ENCODE results near the gene SMAD4.
"Not testable (repeated sequence)": the region's sequence is repeated elsewhere in the genome, so short reads cannot be mapped to it uniquely, and the experiment has no call there.

Gene SMAD4

DNA sequence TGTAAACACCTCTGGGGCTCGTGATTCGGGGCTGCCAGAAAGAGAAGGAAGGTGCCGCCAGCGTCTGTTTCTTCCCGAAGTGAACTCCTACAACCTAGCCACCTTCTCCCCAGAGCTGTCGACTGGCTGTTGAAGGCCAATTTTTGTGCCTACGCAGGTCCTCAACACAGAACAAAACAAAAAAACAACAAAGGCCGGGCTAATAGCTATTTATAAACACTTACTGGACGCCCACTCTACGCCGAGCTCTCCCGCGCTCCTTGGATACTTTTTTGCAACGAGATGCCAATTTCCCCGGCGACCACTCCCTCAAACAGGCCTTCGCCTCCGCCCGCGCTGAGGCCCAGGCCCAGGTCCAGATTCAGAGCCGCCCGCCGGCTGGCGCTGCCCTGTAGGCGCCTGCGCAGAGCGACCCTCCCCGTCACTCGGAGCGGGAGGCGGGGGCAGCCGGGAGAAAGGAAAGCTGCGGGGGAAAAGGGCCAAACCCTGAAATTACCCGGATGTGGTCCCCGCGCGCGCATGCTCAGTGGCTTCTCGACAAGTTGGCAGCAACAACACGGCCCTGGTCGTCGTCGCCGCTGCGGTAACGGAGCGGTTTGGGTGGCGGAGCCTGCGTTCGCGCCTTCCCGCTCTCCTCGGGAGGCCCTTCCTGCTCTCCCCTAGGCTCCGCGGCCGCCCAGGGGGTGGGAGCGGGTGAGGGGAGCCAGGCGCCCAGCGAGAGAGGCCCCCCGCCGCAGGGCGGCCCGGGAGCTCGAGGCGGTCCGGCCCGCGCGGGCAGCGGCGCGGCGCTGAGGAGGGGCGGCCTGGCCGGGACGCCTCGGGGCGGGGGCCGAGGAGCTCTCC, at the start of gene SMAD4:
Gene SMAD4 (plus strand): TSS at position 520 of the 843 bp plus-strand sequence. CDS start 16,834 bp downstream, outside the sequence.
- DNase-seq, result peak; percentile 96

DNA sequence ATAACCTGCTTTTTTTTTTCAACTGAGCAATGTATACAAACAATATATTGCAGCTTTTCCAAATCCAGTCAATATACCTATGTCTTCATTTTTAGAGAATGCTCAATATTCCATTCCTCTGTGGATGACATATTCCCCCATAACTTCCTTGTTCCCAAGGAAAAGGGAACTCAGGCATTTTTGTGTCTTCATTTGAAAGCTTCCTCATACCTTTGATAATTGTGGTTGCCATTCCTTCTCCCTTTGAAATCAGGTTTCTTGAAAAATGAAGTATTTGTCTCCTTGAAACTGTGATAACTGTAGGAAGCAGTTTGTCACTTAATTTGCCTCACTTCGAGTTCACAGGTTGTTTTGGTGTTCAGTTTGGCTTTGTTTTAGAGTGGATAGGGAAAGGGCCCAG, 48.6 kb upstream of the SMAD4 start:
- peak; percentile 7 for DNase-seq

DNA sequence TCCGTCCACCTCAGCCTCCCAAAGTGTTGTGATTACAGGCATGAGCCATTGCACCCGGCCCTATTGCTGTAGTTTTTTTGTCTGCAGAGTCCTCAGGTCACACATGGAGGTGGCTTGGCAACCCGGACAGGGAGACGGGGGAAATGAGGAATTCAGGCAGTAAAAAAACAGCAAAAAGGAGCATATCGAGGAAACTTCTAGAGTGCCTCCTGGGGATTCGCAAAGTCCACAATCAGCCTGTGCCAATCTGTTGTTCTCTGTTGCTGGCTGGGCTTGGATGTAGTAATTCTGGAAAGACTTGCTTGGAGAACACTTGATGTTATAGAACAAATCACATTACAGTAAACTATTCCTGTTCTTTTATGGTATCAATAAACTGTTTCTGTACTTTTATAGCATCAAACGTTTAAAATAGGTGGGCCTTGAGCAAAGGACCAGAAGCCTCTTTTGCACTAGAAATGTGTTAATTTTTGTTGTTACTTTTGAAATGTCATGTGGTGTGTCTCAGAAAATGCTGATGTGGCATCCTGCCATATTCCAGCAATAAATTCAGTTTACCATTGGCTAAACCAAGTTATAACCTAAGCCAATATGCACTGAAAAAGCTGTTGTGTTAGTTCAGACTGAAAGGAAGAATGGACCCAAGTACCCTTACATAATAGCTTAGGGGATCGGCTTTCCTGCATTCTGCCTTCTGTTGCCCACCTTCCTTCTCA, 47.8 kb upstream of the SMAD4 start:
- DNase-seq, result no peak

DNA sequence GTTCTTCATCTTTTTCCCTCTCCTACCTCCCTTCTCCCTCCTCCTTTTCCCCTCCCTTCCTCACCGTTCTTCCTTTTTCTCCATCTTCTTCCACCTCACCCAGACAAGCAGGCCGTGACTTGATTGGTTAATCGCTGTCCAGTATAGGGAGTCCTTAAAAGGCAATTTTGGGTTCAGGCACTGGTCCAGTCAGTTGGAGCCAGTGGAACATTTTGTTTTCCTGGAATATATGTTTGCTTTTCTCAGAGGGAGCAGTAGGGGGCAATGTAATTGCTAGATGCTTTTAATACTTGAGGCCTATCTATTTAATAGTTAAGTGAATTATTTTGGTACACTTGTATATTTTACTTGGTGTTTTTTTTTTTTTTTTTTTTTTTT, 47.2 kb upstream of the SMAD4 start:
- no peak for DNase-seq

DNA sequence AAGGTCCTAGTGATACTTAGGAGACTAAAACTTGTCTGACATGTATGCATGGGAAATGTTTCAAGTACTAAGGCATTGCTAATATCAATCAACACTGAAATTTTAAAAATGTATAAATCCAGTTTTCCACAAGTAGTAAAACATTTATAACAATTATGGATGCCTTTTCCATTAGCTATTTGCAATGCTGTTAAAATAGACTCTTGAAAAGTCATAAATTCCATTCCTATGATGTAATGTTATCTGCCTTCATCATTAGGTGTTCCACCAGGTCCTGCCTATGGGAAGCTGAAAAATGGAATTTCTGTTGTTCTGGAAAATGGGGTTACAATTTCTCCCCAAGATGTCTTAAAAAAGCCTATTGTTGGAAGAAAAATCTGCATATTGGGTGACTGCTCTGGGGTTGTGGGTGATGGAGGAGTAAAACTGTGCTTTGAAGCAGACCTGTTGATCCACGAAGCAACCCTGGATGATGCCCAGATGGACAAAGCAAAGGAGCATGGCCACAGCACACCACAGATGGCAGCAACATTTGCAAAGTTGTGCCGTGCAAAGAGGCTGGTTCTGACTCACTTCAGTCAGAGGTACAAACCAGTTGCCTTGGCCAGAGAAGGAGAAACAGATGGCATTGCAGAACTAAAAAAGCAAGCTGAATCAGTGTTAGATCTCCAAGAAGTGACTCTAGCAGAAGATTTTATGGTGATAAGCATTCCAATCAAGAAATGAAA, 43.5 kb upstream of the SMAD4 start:
- peak; percentile 59 for DNase-seq

DNA sequence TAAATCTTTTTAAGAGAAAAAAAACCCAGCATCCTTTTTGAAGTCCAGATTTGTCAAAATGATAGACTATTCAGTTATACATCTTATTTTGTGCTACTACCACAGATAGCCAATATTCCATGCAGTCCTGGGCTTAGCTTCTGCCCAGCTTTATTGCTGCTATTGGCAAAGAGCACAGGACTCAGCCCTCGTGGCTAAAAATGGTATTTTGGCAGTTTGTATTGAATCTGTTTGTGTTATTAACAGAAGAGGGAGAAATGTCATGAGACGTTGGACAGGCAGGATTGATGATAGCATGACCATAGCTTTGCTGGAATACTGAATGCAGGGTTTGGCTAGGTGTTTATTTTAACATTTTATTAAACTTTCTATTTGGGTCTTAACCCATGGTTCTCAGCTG, 42.8 kb upstream of the SMAD4 start:
- no peak for DNase-seq

DNA sequence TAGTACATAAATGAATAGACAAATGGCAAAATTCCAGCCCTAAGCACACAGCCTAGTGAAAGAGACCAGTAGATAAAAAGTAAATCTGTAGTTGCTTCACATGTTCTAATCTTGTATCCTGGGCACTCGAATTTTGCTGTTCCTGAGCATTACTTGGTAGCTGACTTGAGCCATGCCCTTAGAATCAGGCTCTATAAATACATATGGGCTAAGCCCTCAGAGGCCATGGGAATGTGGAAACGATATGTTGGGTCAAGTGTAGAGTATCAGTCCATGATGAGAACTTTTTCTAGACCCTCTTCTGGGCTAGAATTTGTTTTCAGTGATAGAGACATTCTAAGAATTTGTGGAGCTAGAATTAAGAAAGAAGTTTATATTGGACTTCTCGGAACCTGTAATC, 40.3 kb upstream of the SMAD4 start:
- DNase-seq, result no peak

DNA sequence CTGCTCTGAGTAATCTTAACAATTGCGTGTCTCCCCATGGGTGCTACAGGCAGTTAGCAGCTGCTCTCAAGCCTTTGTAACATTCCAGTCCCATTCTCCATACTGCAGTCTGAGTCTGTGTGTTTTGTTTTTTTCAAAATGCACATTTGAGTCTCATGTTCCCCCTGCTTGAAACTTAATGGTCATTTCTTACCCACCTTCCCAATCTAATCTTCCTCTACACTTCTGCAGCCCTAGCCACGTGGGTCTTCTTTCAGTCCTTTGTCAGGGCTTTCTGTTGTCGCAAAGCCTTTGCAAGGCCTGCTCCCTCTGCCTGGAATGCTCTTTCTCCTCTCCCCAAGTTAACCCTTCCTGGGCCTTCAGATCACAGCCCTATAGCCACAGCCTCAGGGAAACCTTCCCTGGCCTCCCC, 37.7 kb upstream of the SMAD4 start:
- DNase-seq, result no peak

DNA sequence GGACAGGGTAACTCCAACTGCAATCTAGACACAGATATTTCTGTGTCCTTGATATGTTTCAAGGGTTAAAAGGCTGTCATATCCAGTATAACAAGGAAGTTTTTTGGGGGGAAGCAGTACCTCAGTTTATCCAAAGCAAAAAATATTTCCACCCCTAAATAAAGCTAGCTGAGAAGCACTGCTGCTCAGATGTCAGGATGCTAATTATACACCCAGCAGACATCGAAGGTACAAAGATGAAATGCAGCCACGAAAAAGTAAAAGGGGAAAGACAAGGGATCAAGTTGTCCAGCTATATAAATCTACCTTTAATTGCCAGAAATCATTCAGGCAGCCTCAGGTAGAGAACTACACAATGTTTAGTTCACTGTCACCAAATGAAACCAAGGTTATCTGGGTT, 36.0 kb upstream of the SMAD4 start:
- no peak for DNase-seq

DNA sequence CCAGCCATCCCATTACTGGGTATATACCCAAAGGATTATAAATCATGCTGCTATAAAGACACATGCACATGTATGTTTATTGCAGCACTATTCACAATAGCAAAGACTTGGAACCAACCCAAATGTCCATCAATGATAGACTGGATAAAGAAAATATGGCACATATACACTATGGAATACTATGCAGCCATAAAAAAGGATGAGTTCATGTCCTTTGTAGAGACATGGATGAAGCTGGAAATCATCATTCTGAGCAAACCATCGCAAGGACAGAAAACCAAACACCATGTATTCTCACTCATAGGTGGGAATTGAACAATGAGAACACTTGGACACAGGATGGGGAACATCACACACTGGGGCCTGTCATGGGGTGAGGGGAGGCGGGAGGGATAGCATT, 26.8 kb upstream of the SMAD4 start:
- DNase-seq, result not testable (repeated sequence)

DNA sequence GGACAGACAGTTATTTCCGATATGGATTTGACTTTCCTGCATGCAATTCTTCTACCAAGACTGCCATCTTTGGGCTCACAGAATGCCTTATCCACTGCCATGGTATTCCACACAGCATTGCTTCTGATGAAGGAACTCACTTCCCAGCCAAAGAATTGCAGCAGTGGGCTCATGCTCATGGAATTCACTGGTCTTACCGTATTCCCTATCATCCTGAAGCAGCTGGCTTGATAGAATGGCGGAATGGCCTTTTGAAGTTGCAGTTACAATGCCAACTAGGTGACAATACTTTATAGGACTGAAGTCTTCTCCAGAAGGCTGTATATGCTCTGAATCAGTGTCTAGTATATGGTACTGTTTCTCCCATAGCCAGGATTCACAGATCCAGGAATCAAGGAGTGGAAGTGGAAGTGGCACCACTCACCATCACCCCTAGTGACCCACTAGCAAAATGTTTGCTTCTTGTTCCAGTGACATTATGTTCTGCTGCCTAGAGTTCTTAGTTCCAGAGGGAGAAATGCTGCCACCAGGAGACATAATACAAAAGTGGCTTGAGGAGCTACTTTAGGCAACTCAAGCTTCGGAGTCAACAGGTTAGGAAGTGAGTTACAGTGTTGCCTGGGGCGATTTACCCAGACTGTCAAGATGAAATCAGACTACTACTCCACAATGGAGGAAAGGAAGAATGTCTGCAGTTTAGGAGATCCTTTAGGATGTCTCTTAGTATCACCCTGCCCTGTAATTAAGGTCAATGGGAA, 23.8 kb upstream of the SMAD4 start:
- DNase-seq, result no peak

DNA sequence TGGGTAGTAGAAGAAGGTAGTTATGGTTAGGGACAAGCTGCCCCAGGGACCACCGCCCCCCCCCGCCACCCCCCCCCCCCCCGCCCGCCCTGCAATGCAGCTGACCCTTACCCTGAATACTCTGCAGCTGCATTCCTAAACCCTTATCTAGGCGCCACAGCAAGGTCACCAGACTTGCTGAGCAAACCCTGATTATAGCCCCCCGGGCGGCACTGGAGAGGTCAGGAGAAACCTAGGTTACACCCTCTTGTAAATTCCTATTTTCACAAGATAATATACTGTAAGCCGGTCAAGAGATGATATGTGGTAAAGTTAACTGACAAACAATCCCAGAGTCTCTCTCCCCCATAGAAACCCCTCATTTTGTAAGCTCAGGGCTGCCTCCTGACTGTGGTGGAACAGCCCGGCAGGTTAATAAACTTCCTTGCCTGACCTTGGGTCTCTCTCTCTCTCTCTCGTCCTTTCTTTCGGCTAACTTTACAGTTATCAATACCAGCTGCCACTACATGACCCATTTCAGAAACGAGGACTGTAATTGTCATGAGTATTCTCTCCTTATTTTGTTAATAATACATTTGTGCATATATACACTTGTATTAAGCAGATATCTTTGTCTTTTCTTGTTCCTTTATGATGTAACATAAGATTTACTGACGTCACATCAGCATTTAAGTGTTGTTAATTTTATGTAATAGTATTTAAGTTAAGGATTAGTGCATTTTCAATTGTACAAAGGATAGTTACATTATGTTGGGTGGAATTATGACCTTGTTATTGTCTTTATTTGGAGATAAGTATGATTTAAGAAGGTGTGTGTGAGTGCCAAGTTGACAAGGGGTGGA, 22.8 kb upstream of the SMAD4 start:
- DNase-seq, result no peak

DNA sequence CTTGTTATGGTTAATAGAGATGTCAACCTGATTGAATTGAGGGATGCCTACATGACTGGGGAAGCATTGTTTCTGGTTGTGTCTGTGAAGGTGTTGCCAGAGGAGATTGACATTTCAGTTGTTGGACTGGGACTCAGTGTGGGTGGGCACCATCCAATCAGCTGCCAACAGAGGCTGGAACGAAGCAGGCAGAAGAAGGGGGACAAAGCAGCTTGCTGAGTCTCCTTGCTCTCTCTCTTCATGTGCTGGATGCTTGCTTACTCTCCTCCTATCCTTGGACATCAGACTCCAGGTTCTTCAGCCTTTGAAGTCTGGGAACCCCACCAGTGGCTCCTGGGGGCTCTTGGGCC, 22.2 kb upstream of the SMAD4 start:
- DNase-seq, result no peak

DNA sequence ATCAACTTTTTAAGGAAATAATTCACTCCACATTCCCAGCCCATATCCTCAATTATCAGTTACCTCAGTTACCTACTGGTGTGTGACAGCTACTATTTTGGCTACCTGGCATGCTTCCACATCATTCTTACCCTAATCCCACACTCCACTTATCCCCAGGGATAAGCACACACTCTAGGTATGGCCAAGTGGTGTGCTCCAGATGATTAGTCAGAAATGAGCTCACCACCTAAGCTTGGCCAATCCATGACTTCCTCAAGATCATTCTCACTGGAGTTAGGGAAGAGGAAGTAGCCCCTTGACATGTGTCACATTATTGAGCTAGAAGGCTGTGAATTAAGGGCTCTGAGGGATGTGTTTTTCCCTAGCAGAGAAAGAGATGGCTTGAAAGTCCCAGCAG, 20.9 kb upstream of the SMAD4 start:
- peak; percentile 46 for DNase-seq

DNA sequence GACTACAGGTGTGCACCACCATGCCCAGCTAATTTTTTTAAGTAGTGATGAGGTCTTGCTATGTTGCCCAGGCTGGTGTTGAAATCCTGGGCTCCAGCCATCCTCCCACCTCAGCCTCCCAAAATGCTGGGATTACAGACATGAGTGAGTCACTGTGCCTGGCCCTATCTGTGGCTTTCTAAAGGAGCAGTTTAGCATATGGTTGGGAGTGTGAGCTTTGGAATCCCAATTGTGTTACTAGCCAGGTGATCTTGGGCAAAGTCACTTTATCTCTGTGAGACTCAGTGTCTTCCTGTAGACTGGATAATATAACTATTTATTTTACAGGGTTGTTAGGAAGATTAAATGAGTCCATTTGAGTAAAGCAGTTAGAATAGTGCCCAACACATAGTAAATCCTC, 19.8 kb upstream of the SMAD4 start:
- DNase-seq, result no peak

DNA sequence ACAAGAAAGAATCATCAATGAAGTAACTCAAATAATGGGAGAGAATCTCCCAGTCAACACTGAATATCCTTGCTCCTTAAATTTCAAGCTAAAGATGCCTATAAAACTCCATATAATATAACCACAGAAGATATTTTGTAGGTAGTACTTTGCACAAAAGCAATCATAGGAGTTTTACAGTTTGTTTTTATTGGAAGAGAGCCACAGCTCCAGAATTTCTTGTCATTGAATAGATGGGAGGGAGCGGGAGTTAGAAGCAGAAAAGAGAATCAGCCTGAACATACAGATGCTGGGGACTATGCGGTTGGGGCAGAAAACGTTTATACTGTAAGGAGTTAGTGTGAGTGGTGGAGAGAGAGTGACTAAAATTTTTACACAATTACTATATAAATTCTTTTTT, 18.3 kb upstream of the SMAD4 start:
- no peak for DNase-seq

DNA sequence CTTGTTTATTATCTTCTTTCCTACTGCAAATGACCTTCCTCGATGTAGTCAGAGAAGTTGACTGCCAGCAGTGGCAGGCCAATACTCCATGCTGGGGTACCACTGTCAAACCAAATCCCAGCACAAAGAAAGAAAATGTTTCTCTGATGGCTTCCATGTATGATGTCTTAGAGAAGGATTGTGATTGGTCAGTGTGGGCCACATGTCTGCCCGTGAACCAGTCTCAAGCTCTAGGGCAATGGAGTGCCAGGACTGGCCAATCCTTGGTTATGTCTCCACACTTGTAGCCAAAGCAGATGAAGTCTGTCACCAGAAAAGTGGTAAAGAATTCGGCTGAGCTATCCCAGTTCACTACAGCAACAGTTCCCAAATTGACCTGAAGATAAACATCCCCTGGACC, 17.6 kb upstream of the SMAD4 start:
- DNase-seq, result no peak

DNA sequence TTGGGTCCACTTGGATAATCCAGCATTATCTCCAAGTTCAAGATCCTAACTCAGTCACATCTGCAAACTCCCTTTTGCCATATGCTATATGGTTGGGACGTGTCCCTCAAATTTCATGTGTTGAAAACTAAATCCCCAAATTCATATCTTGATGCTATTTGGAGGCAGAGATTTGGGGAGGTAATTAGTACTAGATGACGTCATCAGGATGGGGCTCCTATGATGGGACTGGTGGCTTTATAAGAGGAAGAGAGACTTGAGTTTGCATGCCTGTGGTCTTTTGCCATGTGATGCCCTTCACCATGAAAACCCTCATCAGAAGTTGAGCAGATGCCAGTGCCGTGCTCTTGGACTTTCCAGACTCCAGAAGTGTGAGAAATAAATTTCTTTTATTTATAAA, 16.8 kb upstream of the SMAD4 start:
- DNase-seq, result no peak

DNA sequence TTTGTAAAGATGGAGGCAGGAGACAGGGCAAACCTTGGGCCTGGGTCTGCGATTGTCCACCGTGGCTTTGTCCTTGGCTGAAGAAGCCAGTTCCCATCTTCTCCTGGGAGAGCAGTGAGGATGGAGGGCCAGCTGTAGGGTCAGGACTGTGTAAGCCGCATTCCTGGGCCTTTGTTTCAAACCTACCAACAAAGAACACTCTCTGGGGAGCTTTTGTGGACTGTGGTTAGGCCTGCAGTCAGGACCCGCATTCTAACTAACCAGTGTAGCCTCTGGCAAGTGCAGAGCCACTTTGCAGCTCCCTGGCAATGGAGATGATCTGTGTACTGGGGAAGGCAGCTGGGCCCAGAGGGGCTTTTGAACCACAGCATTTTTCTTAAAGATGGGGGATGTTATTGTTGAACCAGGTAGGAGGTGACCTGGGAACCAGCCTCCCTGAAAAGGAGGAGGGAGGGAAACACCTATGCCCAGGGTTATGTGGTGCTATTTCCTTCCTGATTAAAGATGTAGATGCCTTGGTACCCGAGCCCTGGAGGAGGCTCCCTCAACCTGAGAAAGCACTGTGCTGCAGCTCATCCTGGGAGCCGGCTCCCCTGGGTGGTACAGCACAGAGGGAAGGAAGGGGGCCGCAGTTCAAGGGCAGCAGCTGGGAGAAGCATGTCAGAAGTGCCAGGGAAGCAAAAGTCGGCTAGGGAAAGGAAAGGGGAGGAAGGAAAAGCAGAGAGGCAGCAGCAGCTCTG, 12.7 kb upstream of the SMAD4 start:
- DNase-seq, result no peak

DNA sequence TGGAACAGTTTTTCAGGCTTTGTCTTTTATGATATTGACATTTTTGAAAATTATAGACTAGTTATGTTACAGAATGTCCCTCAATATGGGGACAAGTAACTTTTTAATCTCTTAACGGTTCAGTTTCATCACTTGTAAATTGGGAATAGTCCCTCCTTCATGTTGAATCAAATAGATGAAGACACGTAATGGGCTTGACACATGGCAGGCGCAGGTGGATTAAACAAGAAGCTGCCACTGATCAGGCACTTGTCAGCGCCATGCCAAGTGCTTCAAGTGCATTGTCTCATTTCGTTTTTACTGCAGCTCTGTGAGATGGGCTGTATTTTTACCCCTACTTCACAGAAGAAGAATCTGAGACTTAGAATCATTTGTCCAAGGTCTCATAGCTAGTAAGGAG, 9.5 kb upstream of the SMAD4 start:
- DNase-seq, result no peak

DNA sequence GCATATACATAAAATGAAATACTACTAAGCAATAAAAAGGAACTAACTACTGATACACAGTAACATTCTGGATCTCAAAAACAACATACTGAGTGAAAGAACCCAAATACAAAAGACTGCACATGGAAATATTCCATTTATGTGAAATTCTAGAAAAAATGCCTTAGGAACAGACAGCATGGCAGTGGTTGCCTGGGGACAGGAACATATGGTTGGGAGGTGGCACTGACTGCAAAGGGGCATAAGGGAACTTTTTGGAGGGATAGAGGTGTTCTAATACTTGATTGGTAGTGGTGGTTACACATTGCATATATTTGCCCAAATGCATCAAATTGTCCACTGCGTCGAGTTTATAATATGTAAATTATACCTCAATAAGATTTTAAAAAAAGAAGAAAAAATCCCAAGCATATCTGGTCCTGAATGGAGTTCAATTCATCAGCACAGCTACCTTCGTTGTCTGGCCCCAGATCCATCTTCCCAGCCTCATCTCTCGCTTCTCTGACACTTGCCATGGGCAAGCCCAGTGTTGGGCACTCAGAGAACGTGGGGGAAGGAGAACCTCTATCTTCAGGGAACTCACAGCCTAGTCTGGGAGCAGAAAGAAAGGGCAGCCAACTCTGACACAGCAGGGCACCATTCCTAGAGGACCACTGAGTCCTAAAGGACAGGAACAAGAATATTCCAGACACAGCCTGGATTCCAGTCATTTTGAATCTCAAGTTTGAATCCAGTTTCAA, 8.6 kb upstream of the SMAD4 start:
- no peak for DNase-seq
